GM23338 (cell line): ENCODE results near the gene GTF2F1. TPM values are rescaled to one million over a fixed set of nuclear protein-coding genes. Genes with fewer than 3 reads are reported as not detected.
"Not testable (repeated sequence)": the region's sequence is repeated elsewhere in the genome, so short reads cannot be mapped to it uniquely, and the experiment has no call there.

Experiments
- ATAC-seq: fragments of 200-7000 bp; cut with Tn5 transposase; 3 replicates; pipeline ENCODE4 v1.9.1; 2020
- DNase-seq: peaks from one replicate; pipeline ENCODE4 v3.0.0-alpha.2; 2015; ENCODE audit warnings: low spot score
- H2AFZ ChIP-seq: fragments of 200-600 bp; sonication (generic); 2 replicates; pipeline ENCODE4 v1.8.0; 2016; ENCODE audit warnings: antibody characterized with exemption, mild to moderate bottlenecking, moderate library complexity
- H3F3A ChIP-seq: fragments of 200-600 bp; sonication (generic); replicated peaks from 2 replicates; pipeline ENCODE4 v1.8.0; 2017; ENCODE audit warnings: antibody characterized with exemption, mixed run types, low read depth
- H3K27ac ChIP-seq: fragments of 200-600 bp; sonication (generic); 2 replicates; pipeline ENCODE4 v1.6.1; 2016; ENCODE audit warnings: low read depth
- H3K27me3 ChIP-seq: fragments of 200-600 bp; sonication (generic); 2 replicates; pipeline ENCODE4 v1.8.0; 2016; ENCODE audit warnings: mild to moderate bottlenecking, mixed run types, moderate library complexity; ENCODE audit not compliant: insufficient read depth
- H3K36me3 ChIP-seq: fragments of 200-600 bp; sonication (generic); 2 replicates; pipeline ENCODE4 v1.8.0; 2016; ENCODE audit warnings: mild to moderate bottlenecking; ENCODE audit not compliant: insufficient read depth
- H3K4me1 ChIP-seq: fragments of 200-600 bp; sonication (generic); 2 replicates; pipeline ENCODE4 v1.8.0; 2016; ENCODE audit warnings: mild to moderate bottlenecking, moderate library complexity; ENCODE audit not compliant: insufficient read depth
- H3K4me2 ChIP-seq: fragments of 200-600 bp; sonication (generic); 2 replicates; pipeline ENCODE4 v1.7.1; 2017; ENCODE audit warnings: mixed run types
- H3K4me3 ChIP-seq: fragments of 200-600 bp; sonication (generic); 2 replicates; pipeline ENCODE4 v1.6.1; 2016; ENCODE audit warnings: mixed run types
- H3K79me2 ChIP-seq: fragments of 200-600 bp; sonication (generic); replicated peaks from 2 replicates; pipeline ENCODE4 v1.8.0; 2017; ENCODE audit warnings: mild to moderate bottlenecking; ENCODE audit not compliant: insufficient read depth
- H3K9me2 ChIP-seq: fragments of 200-600 bp; sonication (generic); 2 replicates; pipeline ENCODE4 v1.8.0; 2017; ENCODE audit not compliant: insufficient read depth
- H4K20me1 ChIP-seq: fragments of 200-600 bp; sonication (generic); replicated peaks from 2 replicates; pipeline ENCODE4 v1.8.0; 2017; ENCODE audit warnings: mild to moderate bottlenecking; ENCODE audit not compliant: insufficient read depth
- H3K27ac Mint-ChIP-seq: 2 replicates; pipeline ENCODE4 v1.8.0; 2020; ENCODE audit warnings: inconsistent platforms, mild to moderate bottlenecking, moderate library complexity, mixed read lengths
- H3K27me3 Mint-ChIP-seq: 3 replicates; pipeline ENCODE4 v1.8.0; 2022; ENCODE audit warnings: low read depth, mild to moderate bottlenecking, moderate library complexity, mixed read lengths, inconsistent platforms; ENCODE audit not compliant: insufficient read depth, poor library complexity
- H3K36me3 Mint-ChIP-seq: 3 replicates; pipeline ENCODE4 v1.8.0; 2021; ENCODE audit warnings: low read depth, mild to moderate bottlenecking, inconsistent platforms, moderate library complexity, mixed read lengths
- H3K4me1 Mint-ChIP-seq: 3 replicates; pipeline ENCODE4 v1.8.0; 2020; ENCODE audit warnings: mild to moderate bottlenecking, inconsistent platforms, mixed read lengths
- H3K4me3 Mint-ChIP-seq: 3 replicates; pipeline ENCODE4 v1.8.0; 2021; ENCODE audit warnings: moderate library complexity, mild to moderate bottlenecking, inconsistent platforms, mixed read lengths
- H3K9me3 Mint-ChIP-seq: 3 replicates; pipeline ENCODE4 v1.8.0; 2020; ENCODE audit warnings: moderate library complexity, mild to moderate bottlenecking, inconsistent platforms, mixed read lengths
- CREB1 ChIP-seq: fragments of 250-450 bp; sonication (Bioruptor Pico); IDR thresholded peaks from 2 replicates; pipeline ENCODE4 v1.5.0; 2020; ENCODE audit warnings: low read depth, mild to moderate bottlenecking, moderate library complexity
- CTCF ChIP-seq, 2 experiments: fragments of 200-600 bp in 1 of 2; sonication (generic) in 1 of 2; conservative IDR thresholded peaks; 2 replicates each; pipeline versions ENCODE4 v1.5.1 to v1.6.1; 2016 to 2017; ENCODE audit warnings: antibody characterized with exemption in 2 of 2, low read depth in 2 of 2, mild to moderate bottlenecking in 2 of 2, moderate library complexity in 1 of 2
- EZH2 ChIP-seq: fragments of 200-600 bp; sonication (generic); IDR thresholded peaks from one replicate; pipeline ENCODE4 v1.8.0; 2017; ENCODE audit warnings: antibody characterized with exemption, mild to moderate bottlenecking, low read depth; ENCODE audit not compliant: unreplicated experiment
- JUNB ChIP-seq: IDR thresholded peaks from one replicate; pipeline ENCODE4 v1.6.1; 2016; ENCODE audit warnings: antibody characterized with exemption; ENCODE audit not compliant: unreplicated experiment
- NANOG ChIP-seq: IDR thresholded peaks from 2 replicates; pipeline ENCODE4 v1.6.1; 2016; ENCODE audit warnings: antibody characterized with exemption, borderline replicate concordance
- ZNF114 ChIP-seq: fragments of 250-450 bp; sonication (Bioruptor Pico); IDR thresholded peaks from 2 replicates; pipeline ENCODE4 v1.5.0; 2020; ENCODE audit warnings: mild to moderate bottlenecking, moderate library complexity
- ZNF331 ChIP-seq: fragments of 250-450 bp; sonication (Bioruptor Pico); IDR thresholded peaks from 2 replicates; pipeline ENCODE4 v1.5.0; 2020; ENCODE audit warnings: low read depth, mild to moderate bottlenecking, moderate library complexity
- ZNF462 ChIP-seq: fragments of 250-450 bp; sonication (Bioruptor Pico); IDR thresholded peaks from 2 replicates; pipeline ENCODE4 v1.5.0; 2020; ENCODE audit warnings: mild to moderate bottlenecking, moderate library complexity
- polyA plus RNA-seq: library from polyadenylated mRNA; unstranded; fragments of >200 nt; fragmentation: Nextera tagmentation; extraction: Ambion mirVana; gene quantifications from 2 replicates; pipeline ENCODE4 v1.2.1, GENCODE V29; 2016
- total RNA-seq: library from RNA; depleted of rRNA; stranded (reverse); fragments of >200 nt; shearing (Covaris generic); gene quantifications from 2 replicates; pipeline ENCODE4 v1.2.3, GENCODE V29; 2014

The GTF2F1 gene
- total and polyA plus RNA-seq, 2 experiments from 2014 or later = 62.1 to 65.5 TPM

DNA sequence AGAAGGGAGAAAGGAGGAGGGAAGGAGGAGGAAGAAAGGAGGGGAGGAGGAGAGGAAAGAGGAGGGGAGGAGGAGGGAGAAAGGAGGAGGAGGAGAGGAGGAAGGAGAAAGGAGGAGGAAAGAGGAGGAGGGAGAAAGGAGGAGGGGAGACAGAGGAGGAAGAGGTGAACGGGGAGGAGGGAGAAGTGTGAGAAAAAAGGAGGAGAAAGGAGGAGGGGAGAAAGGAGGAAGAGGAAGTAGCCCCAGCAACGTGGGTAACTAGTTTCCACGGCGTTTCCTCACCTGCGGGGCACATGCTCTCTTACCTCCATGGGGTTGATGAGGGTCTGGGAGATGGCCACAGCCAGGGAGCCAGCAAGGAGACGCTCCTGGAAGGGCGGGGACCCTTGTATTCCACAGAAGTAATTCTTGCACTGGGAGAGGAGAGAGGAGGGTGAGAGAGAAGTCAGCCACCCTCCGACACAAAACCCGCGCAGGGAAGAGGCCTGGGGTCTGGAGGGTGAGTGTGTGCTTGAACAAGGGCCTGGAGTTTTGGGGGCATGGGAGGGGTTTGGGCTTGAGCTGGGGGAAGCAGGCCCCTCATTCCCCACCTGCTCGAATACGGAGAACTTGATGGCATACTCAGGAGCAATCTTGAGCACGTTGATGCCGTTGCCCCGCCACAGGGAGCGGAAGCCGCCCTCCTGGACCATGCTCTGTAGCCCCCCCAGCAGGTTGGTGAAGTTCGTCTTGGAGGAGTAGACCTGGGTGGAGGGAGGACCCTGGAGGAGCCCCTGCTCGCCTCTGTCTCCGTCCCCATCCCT is 36.7 kb upstream of the GTF2F1 start:
- Histone ChIP-seq H3K27ac (no peak overlapping the region), H3F3A (no peaks in the 10 kb centered on the region), H3K4me2 (no peak overlapping the region), H3K79me2 (no peaks in the 10 kb centered on the region), H3K27me3 (no peaks in the 10 kb centered on the region), H3K9me2 (peaks cover 7% of the 10 kb centered on the region; the same call in 1 of the 2 replicates), H3K4me1 (no peaks in the 10 kb centered on the region), H3K36me3 (no peaks in the 10 kb centered on the region), H4K20me1 (no peaks in the 10 kb centered on the region), H2AFZ (no peak overlapping the region), H3K4me3 (no peak overlapping the region)
- peaks cover 9% of the 10 kb centered on the region for H3K9me3 Mint-ChIP-seq
- ATAC-seq (no peak), DNase-seq (no peak)
- H3K27me3 Mint-ChIP-seq = peaks cover 12% of the 10 kb centered on the region
- TF ChIP-seq EZH2 = no peak
- TF ChIP-seq ZNF331 (CRISPR knock-in tag) = no peak
- 0 out of 4 replicates have a peak, but pooled peaks of 1 of the 2 experiments have one; percentile 1 for TF ChIP-seq CTCF (conservative IDR thresholded peaks at IDR 0.05; ENCODE audit: low read depth in 2 of 2)
- TF ChIP-seq NANOG = no peak
- no peak for TF ChIP-seq CREB1
- TF ChIP-seq ZNF462 (CRISPR knock-in tag) = no peak
- no peak for TF ChIP-seq ZNF114 (CRISPR knock-in tag)
- no peak for TF ChIP-seq JUNB
- peaks cover 11% of the 10 kb centered on the region; the same call in 2 of the 3 replicates for H3K36me3 Mint-ChIP-seq
- H3K4me3 Mint-ChIP-seq = no peak overlapping the region
- no peaks in the 10 kb centered on the region; the same call in 2 of the 3 replicates for H3K4me1 Mint-ChIP-seq
- H3K27ac Mint-ChIP-seq = no peak overlapping the region

GRCh38 chr19:6428692-6429418 is 35.9 kb upstream of the GTF2F1 start:
- not testable (repeated sequence) for H3K4me1 ChIP-seq, H3K27ac Mint-ChIP-seq, ATAC-seq, H3K36me3 ChIP-seq, H3K4me3 ChIP-seq, H3K79me2 ChIP-seq, H3F3A ChIP-seq, H4K20me1 ChIP-seq, H3K27me3 ChIP-seq, H3K27ac ChIP-seq, H3K9me2 ChIP-seq, H2AFZ ChIP-seq, DNase-seq, H3K4me1 Mint-ChIP-seq, H3K4me3 Mint-ChIP-seq, H3K9me3 Mint-ChIP-seq, H3K4me2 ChIP-seq
- Mint-ChIP-seq H3K36me3 (peaks cover 11% of the 10 kb centered on the region; the same call in 2 of the 3 replicates), H3K27me3 (peaks cover 13% of the 10 kb centered on the region)
